ENCODE data around the gene SCUBE2. TPM values are rescaled to one million over a fixed set of nuclear protein-coding genes. Genes with fewer than 3 reads are reported as not detected.

The SCUBE2 gene
- polyA plus RNA-seq, 1 of the 3 experiments (the other 2 are of a cell fraction), result 0.76 TPM

- H3K9me3 ChIP-seq, result no peaks in the 10 kb centered on the region
- ChIA-PET POLR2A (no interaction called here), CTCF (interaction anchor here (1.4 to 1.6 kb wide), 2 partner anchors 24 to 98 kb away, joined by 7 to 9 read pairs; no protein-coding TSS in a partner anchor)
- TF ChIP-seq IRF3 (IDR thresholded peaks at IDR 0.05; ENCODE audit: low read depth, low read length), result no peak
- TF ChIP-seq JUND (IDR thresholded peaks at IDR 0.05), result no peak
- TF ChIP-seq FOXM1 (IDR thresholded peaks at IDR 0.05; ENCODE audit: low read depth), result no peak
- TF ChIP-seq RXRA (IDR thresholded peaks at IDR 0.05; ENCODE audit: borderline replicate concordance, low read depth), result no peak
- TF ChIP-seq CTCF (IDR thresholded peaks at IDR 0.05), result no peak
- TF ChIP-seq MEF2A (IDR thresholded peaks at IDR 0.05; ENCODE audit: borderline replicate concordance, low read depth), result no peak
- TF ChIP-seq ELF1 (IDR thresholded peaks at IDR 0.05), result no peak
- TF ChIP-seq USF2 (IDR thresholded peaks at IDR 0.05; ENCODE audit: borderline replicate concordance, low read depth, low read length), result no peak
- TF ChIP-seq MXI1 (IDR thresholded peaks at IDR 0.05; ENCODE audit: low read depth, low read length), result no peak
- no peak for TF ChIP-seq ZBTB33 (IDR thresholded peaks at IDR 0.05; ENCODE audit: borderline replicate concordance, low read depth)
- no peak for TF ChIP-seq POLR2AphosphoS5 (IDR thresholded peaks at IDR 0.05; ENCODE audit: low read depth, low read length)
- TF ChIP-seq RAD21 (IDR thresholded peaks at IDR 0.05; ENCODE audit: low read length), result no peak
- no peak for TF ChIP-seq CHD2 (IDR thresholded peaks at IDR 0.05; ENCODE audit: low read length, partially characterized antibody)
- no peak for TF ChIP-seq RFX5 (IDR thresholded peaks at IDR 0.05; ENCODE audit: low read length)
- TF ChIP-seq GABPA (IDR thresholded peaks at IDR 0.05; ENCODE audit: low read depth), result no peak
- no peaks in the 10 kb centered on the region for H3K36me3 ChIP-seq (replicated peaks in 1 of 2; ENCODE audit: control insufficient read depth in 1 of 2, insufficient read depth in 2 of 2, low read length in 1 of 2)
- 85% methylated on average over 19 of the region's 19 CpGs for WGBS (ENCODE audit: low lambda C conversion rate)
- H3K9me2 ChIP-seq, result no peaks in the 10 kb centered on the region
- no peak overlapping the region for H3K4me3 ChIP-seq (ENCODE audit: low read depth in 2 of 2, low read length in 1 of 2)
- DNase-seq, result no peak
- no peaks in the 10 kb centered on the region for H3K27me3 ChIP-seq (ENCODE audit: insufficient read depth)
- H3K4me2 ChIP-seq, result no peak overlapping the region
- H4K20me1 ChIP-seq (ENCODE audit: insufficient read depth), result no peaks in the 10 kb centered on the region
- no peak overlapping the region for H3K9ac ChIP-seq
- H3K4me1 ChIP-seq (ENCODE audit: control insufficient read depth in 1 of 2, insufficient read depth in 2 of 2, low read depth in 1 of 2, low read length in 1 of 2), result no peaks in the 10 kb centered on the region
- no peaks in the 10 kb centered on the region for H3F3A ChIP-seq (replicated peaks; ENCODE audit: insufficient read depth)
- no peaks in the 10 kb centered on the region for H3K79me2 ChIP-seq (ENCODE audit: insufficient read depth)
- H2AFZ ChIP-seq (ENCODE audit: low read depth), result no peak overlapping the region
- H3K27ac ChIP-seq (ENCODE audit: low read depth in 2 of 2, low read length in 1 of 2), result no peak overlapping the region
These were observed 51.5 kb downstream of the SCUBE2 start for GRCh38 chr11:9039863-9040262.

Measured in SK-N-SH (cell line).